D721Med (cell line): ENCODE measurements around the gene AP1S3.

ENCODE experiments used
- DNase-seq: peaks from one replicate; pipeline ENCODE4 v3.0.0; 2011; ENCODE audit warnings: low spot score; ENCODE audit not compliant: insufficient read length
- FAIRE-seq: peaks from 2 replicates; lab custom pipeline; 2011; peaks lifted over from hg19 to GRCh38; lab: Jason Lieb, UNC
- CTCF ChIP-seq: IDR thresholded peaks from 2 replicates; pipeline ENCODE4 v1.5.1; 2012; ENCODE audit warnings: mild to moderate bottlenecking, control low read depth; ENCODE audit not compliant: insufficient read depth; ENCODE audit errors: missing control alignments

Gene AP1S3

GRCh38 chr2:223735035-223735640 is 102.2 kb downstream of the AP1S3 start:
- no peak for DNase-seq

GRCh38 chr2:223734346-223734745 is 103.0 kb downstream of the AP1S3 start:
- no peak for TF ChIP-seq CTCF
- DNase-seq (no peak), FAIRE-seq (no peak)

More at GRCh38 chr2:223735035-223735640, 102.2 kb downstream of the AP1S3 start:
- no peak for FAIRE-seq
- no peak for TF ChIP-seq CTCF

- DNase-seq (no peak), FAIRE-seq (no peak)
- no peak for TF ChIP-seq CTCF
These were observed 105.0 kb downstream of the AP1S3 start for GRCh38 chr2:223732346-223732745.

GRCh38 chr2:223731503-223731902 is 105.9 kb downstream of the AP1S3 start:
- FAIRE-seq (no peak), DNase-seq (no peak)
- no peak for TF ChIP-seq CTCF

- no peak for TF ChIP-seq CTCF
- DNase-seq = no peak
- no peak for FAIRE-seq
These were observed 107.6 kb downstream of the AP1S3 start for GRCh38 chr2:223729781-223730180.

- peak; percentile 53 for TF ChIP-seq CTCF
- no peak for FAIRE-seq
- peak; percentile 22 for DNase-seq
These were observed 109.8 kb downstream of the AP1S3 start for GRCh38 chr2:223727562-223727961.
